Liver (tissue), 9 donors: ENCODE data around the gene RBBP4. TPM values are rescaled to one million over a fixed set of nuclear protein-coding genes. Genes with fewer than 3 reads are reported as not detected.
"Not testable (repeated sequence)": the region's sequence is repeated elsewhere in the genome, so short reads cannot be mapped to it uniquely, and the experiment has no call there.

Experiments used
- DNase-seq: peaks from one replicate; pipeline ENCODE4 v3.0.0-alpha.2; 2017; ENCODE audit warnings: low spot score
- H3K27ac ChIP-seq, 2 donors: one replicate each; pipeline ENCODE4 v1.7.0; 2013; ENCODE audit warnings: inconsistent platforms in 2 of 2, low read length in 2 of 2, control low read depth in 1 of 2, low read depth in 1 of 2, mild to moderate bottlenecking in 1 of 2
- H3K27me3 ChIP-seq, 4 donors: one replicate each; pipeline versions ENCODE4 v1.6.1 to v1.7.0; 2013; ENCODE audit warnings: low read length in 3 of 4, inconsistent platforms in 1 of 4, mild to moderate bottlenecking in 1 of 4, moderate library complexity in 1 of 4; ENCODE audit not compliant: control insufficient read depth in 4 of 4, insufficient read depth in 4 of 4
- H3K36me3 ChIP-seq, 4 donors: one replicate each; pipeline versions ENCODE4 v1.6.1 to v1.7.0; 2013; ENCODE audit warnings: low read length in 3 of 4, mild to moderate bottlenecking in 3 of 4, low read depth in 1 of 4, moderate library complexity in 1 of 4; ENCODE audit not compliant: control insufficient read depth in 4 of 4, insufficient read depth in 3 of 4
- H3K4me1 ChIP-seq, 4 donors: one replicate each; pipeline versions ENCODE4 v1.6.1 to v1.7.0; 2013; ENCODE audit warnings: low read length in 3 of 4, mild to moderate bottlenecking in 3 of 4, moderate library complexity in 1 of 4; ENCODE audit not compliant: control insufficient read depth in 4 of 4, insufficient read depth in 4 of 4
- H3K4me3 ChIP-seq, 3 donors: one replicate each; pipeline versions ENCODE4 v1.6.1 to v1.7.0; 2013; ENCODE audit warnings: low read length in 3 of 3, control low read depth in 1 of 3, low read depth in 1 of 3, mild to moderate bottlenecking in 1 of 3
- H3K9ac ChIP-seq, 2 donors: one replicate each; pipeline ENCODE4 v1.7.0; 2013; ENCODE audit warnings: low read length in 2 of 2, mild to moderate bottlenecking in 2 of 2, moderate library complexity in 2 of 2, control low read depth in 1 of 2, low read depth in 1 of 2
- H3K9me3 ChIP-seq, 4 donors: one replicate each; pipeline versions ENCODE4 v1.6.1 to v1.7.0; 2013; ENCODE audit warnings: low read length in 3 of 4; ENCODE audit not compliant: control insufficient read depth in 4 of 4
- ATF3 ChIP-seq: IDR thresholded peaks from 2 replicates; pipeline ENCODE4 v1.6.1; 2016; ENCODE audit warnings: antibody characterized with exemption
- CTCF ChIP-seq: fragments of 150-350 bp; IDR thresholded peaks from 2 replicates; pipeline ENCODE4 v1.5.1; 2017; ENCODE audit warnings: improper control_type of control experiment, low read depth, low read length; ENCODE audit not compliant: missing input control
- EGR1 ChIP-seq, 2 donors: IDR thresholded peaks; 2 replicates each; pipeline ENCODE4 v1.6.1; 2016 to 2018; ENCODE audit warnings: antibody characterized with exemption in 2 of 2, low read depth in 2 of 2
- FOXA1 ChIP-seq: IDR thresholded peaks from 2 replicates; pipeline ENCODE4 v1.6.1; 2016; ENCODE audit warnings: antibody characterized with exemption
- FOXA2 ChIP-seq: IDR thresholded peaks from 2 replicates; pipeline ENCODE4 v1.6.1; 2016; ENCODE audit warnings: antibody characterized with exemption
- GABPA ChIP-seq, 2 donors: IDR thresholded peaks in 1 of 2; conservative IDR thresholded peaks in 1 of 2; 2 replicates each; pipeline ENCODE4 v1.6.1; 2016; ENCODE audit warnings: antibody characterized with exemption in 2 of 2, mild to moderate bottlenecking in 1 of 2, moderate library complexity in 1 of 2
- HNF4A ChIP-seq, 2 donors: conservative IDR thresholded peaks; 2 replicates each; pipeline ENCODE4 v1.6.1; 2016; ENCODE audit warnings: antibody characterized with exemption in 2 of 2, mild to moderate bottlenecking in 2 of 2
- HNF4G ChIP-seq: IDR thresholded peaks from 2 replicates; pipeline ENCODE4 v1.6.1; 2016; ENCODE audit warnings: antibody characterized with exemption
- JUND ChIP-seq, 2 donors: IDR thresholded peaks; 2 replicates each; pipeline ENCODE4 v1.6.1; 2016; ENCODE audit warnings: antibody characterized with exemption in 2 of 2
- MAX ChIP-seq: IDR thresholded peaks from 2 replicates; pipeline ENCODE4 v1.6.1; 2016; ENCODE audit warnings: antibody characterized with exemption
- NR2F2 ChIP-seq: IDR thresholded peaks from 2 replicates; pipeline ENCODE4 v1.6.1; 2016; ENCODE audit warnings: antibody characterized with exemption
- RAD21 ChIP-seq, 2 donors: IDR thresholded peaks; 2 replicates each; pipeline ENCODE4 v1.6.1; 2016; ENCODE audit warnings: antibody characterized with exemption in 2 of 2, mild to moderate bottlenecking in 2 of 2
- REST ChIP-seq: IDR thresholded peaks from 2 replicates; pipeline ENCODE4 v1.6.1; 2016; ENCODE audit warnings: antibody characterized with exemption, mild to moderate bottlenecking
- RXRA ChIP-seq, 2 donors: IDR thresholded peaks; 2 replicates each; pipeline ENCODE4 v1.6.1; 2017 to 2018; ENCODE audit warnings: antibody characterized with exemption in 2 of 2, mild to moderate bottlenecking in 1 of 2
- SP1 ChIP-seq: IDR thresholded peaks from 2 replicates; pipeline ENCODE4 v1.6.1; 2018; ENCODE audit warnings: antibody characterized with exemption, mild to moderate bottlenecking
- TAF1 ChIP-seq: conservative IDR thresholded peaks from 2 replicates; pipeline ENCODE4 v1.6.1; 2016; ENCODE audit warnings: antibody characterized with exemption, mild to moderate bottlenecking
- YY1 ChIP-seq: IDR thresholded peaks from 2 replicates; pipeline ENCODE4 v1.6.1; 2016; ENCODE audit warnings: antibody characterized with exemption, mild to moderate bottlenecking
- ZBTB33 ChIP-seq: IDR thresholded peaks from 2 replicates; pipeline ENCODE4 v1.6.1; 2016; ENCODE audit warnings: antibody characterized with exemption
- WGBS: extraction: QIAGEN DNeasy Blood & Tissue Kit; methylation state at CpG from one replicate; pipeline ENCODE4 v1.1.7; 2013; 5-methylcytosine and 5-hydroxymethylcytosine counted together
- polyA plus RNA-seq, 2 donors: library from polyadenylated mRNA; stranded (reverse) in 1 of 2; unstranded in 1 of 2; fragments of 200-250 nt in 1 of 2; fragments of >200 nt in 1 of 2; fragmentation: Nextera tagmentation in 1 of 2; extraction: Ambion mirVana in 1 of 2; gene quantifications; one replicate each; pipeline versions ENCODE4 v1.2.1 to v1.2.3, GENCODE V29; 2013 to 2015
- total RNA-seq, 2 donors: library from RNA; depleted of rRNA; stranded (reverse); fragments of >200 nt; gene quantifications; one replicate each; pipeline ENCODE4 v1.2.3, GENCODE V29; 2014
- donor health status: healthy.
- donor health status: healthy.
- donor health status: healthy.
- donor health status: healthy.
- donor health status: healthy.

Gene RBBP4
- total and polyA plus RNA-seq, 4 donors, result 35.3 to 93.1 (median 49.0) TPM

GRCh38 chr1:32709476-32709875 lies 58.5 kb downstream of the RBBP4 start:
- Histone ChIP-seq H3K27me3 (no peaks in the 10 kb centered on the region), H3K27ac (no peak overlapping the region), H3K9ac (no peak overlapping the region), H3K4me1 (peaks cover 0 to 5% (median 0%) of the 10 kb centered on the region in 4 donors), H3K4me3 (no peak overlapping the region), H3K36me3 (no peaks in the 10 kb centered on the region), H3K9me3 (no peaks in the 10 kb centered on the region)
- TF ChIP-seq GABPA (IDR thresholded peaks at IDR 0.05 in 1 of 2, conservative IDR thresholded peaks at IDR 0.05 in 1 of 2) (no peak), JUND (IDR thresholded peaks at IDR 0.05) (no peak), CTCF (no peak), SP1 (no peak), RAD21 (IDR thresholded peaks at IDR 0.05) (no peak), ZBTB33 (no peak), REST (no peak), EGR1 (IDR thresholded peaks at IDR 0.05; ENCODE audit: low read depth in 2 of 2) (no peak), NR2F2 (no peak), HNF4G (no peak), MAX (no peak), FOXA1 (no peak), HNF4A (conservative IDR thresholded peaks at IDR 0.05) (no peak), ATF3 (no peak), YY1 (no peak), TAF1 (no peak), RXRA (IDR thresholded peaks at IDR 0.05) (no peak), FOXA2 (no peak)
- DNase-seq, result no peak
- WGBS, result 68% methylated on average over 5 of the region's 5 CpGs

- not testable (repeated sequence) for H3K27me3 ChIP-seq, H3K36me3 ChIP-seq, H3K4me1 ChIP-seq, DNase-seq, H3K4me3 ChIP-seq, H3K9ac ChIP-seq, H3K27ac ChIP-seq, H3K9me3 ChIP-seq
- 88% methylated on average over 4 of the region's 4 CpGs for WGBS
These were observed 60.2 kb downstream of the RBBP4 start for GRCh38 chr1:32711221-32711620.
